OCI-LY7 (cell line): ENCODE measurements around the gene PARP3. TPM values are rescaled to one million over a fixed set of nuclear protein-coding genes. Genes with fewer than 3 reads are reported as not detected.

Source experiments
- BruUV-seq: library from RNA; stranded (reverse); fragments of 400-500 nt; replicated peaks from 2 replicates; lab custom pipeline; 2021; lab: Mats Ljungman, UMichigan
- CTCF ChIA-PET: fragments of 300-600 bp; sonication (Branson Sonifier 250); formaldehyde crosslinking; loops from one replicate; lab custom pipeline; 2022; ENCODE audit warnings: antibody characterized with exemption; ENCODE audit not compliant: unreplicated experiment; lab: Charles Lee
- POLR2A ChIA-PET: fragments of 300-600 bp; sonication (Branson Sonifier 250); formaldehyde crosslinking; loops from one replicate; lab custom pipeline; 2022; ENCODE audit warnings: antibody characterized with exemption; lab: Charles Lee
- DNase-seq: peaks from one replicate; pipeline ENCODE4 v3.0.0-alpha.2; 2015; ENCODE audit warnings: low spot score
- H2AFZ ChIP-seq: fragments of 200-600 bp; sonication (generic), shearing (Covaris generic); 2 replicates; pipeline ENCODE4 v1.6.1; 2014; ENCODE audit warnings: mild to moderate bottlenecking, antibody characterized with exemption, low read length, moderate library complexity
- H3K27ac ChIP-seq: fragments of 200-600 bp; sonication (generic); 2 replicates; pipeline ENCODE4 v1.5.1; 2014; ENCODE audit warnings: mixed run types, low read depth, mild to moderate bottlenecking, moderate library complexity, low read length, inconsistent platforms; ENCODE audit not compliant: poor library complexity, severe bottlenecking
- H3K36me3 ChIP-seq: fragments of 200-600 bp; sonication (generic); 2 replicates; pipeline ENCODE4 v1.6.1; 2014; ENCODE audit warnings: mild to moderate bottlenecking, antibody characterized with exemption, low read length, moderate library complexity, mixed read lengths; ENCODE audit not compliant: insufficient read depth
- H3K4me1 ChIP-seq: fragments of 200-600 bp; sonication (generic); 2 replicates; pipeline ENCODE4 v1.5.1; 2014; ENCODE audit warnings: mild to moderate bottlenecking, low read length; ENCODE audit not compliant: insufficient read depth, poor library complexity, severe bottlenecking
- H3K4me2 ChIP-seq: fragments of 200-600 bp; sonication (generic); 2 replicates; pipeline ENCODE4 v1.6.1; 2014; ENCODE audit warnings: mild to moderate bottlenecking, low read length
- H3K4me3 ChIP-seq: fragments of 200-600 bp; sonication (generic); 2 replicates; pipeline ENCODE4 v1.5.1; 2014; ENCODE audit warnings: mild to moderate bottlenecking, low read depth, low read length; ENCODE audit not compliant: poor library complexity, severe bottlenecking
- H3K79me2 ChIP-seq: fragments of 200-600 bp; sonication (generic); 2 replicates; pipeline ENCODE4 v1.6.1; 2016; ENCODE audit warnings: low read depth, mild to moderate bottlenecking, low read length, moderate library complexity, mixed read lengths; ENCODE audit not compliant: insufficient read depth
- H3K9me2 ChIP-seq: fragments of 200-600 bp; sonication (generic); 2 replicates; pipeline ENCODE4 v1.6.1; 2016; ENCODE audit warnings: mild to moderate bottlenecking, low read length, mixed read lengths; ENCODE audit not compliant: insufficient read depth
- H3K9me3 ChIP-seq: fragments of 200-600 bp; sonication (generic); 2 replicates; pipeline ENCODE4 v1.6.1; 2014; ENCODE audit warnings: mild to moderate bottlenecking, mixed run types, low read length, mixed read lengths
- H4K20me1 ChIP-seq: fragments of 200-600 bp; sonication (generic); 2 replicates; pipeline ENCODE4 v1.6.1; 2014; ENCODE audit warnings: mild to moderate bottlenecking, antibody characterized with exemption, low read length, moderate library complexity, mixed read lengths; ENCODE audit not compliant: insufficient read depth
- CTCF ChIP-seq: fragments of 200-600 bp; sonication (generic); conservative IDR thresholded peaks from 2 replicates; pipeline ENCODE4 v1.5.1; 2014; ENCODE audit warnings: mild to moderate bottlenecking, antibody characterized with exemption, low read length, moderate library complexity, mixed read lengths
- EZH2phosphoT487 ChIP-seq: fragments of 200-600 bp; sonication (generic); IDR thresholded peaks from 2 replicates; pipeline ENCODE4 v1.6.1; 2018; ENCODE audit warnings: low read depth, borderline replicate concordance, mild to moderate bottlenecking, mixed run types, antibody characterized with exemption, low read length, moderate library complexity, mixed read lengths
- intact Hi-C: fragments of 100-400 bp; cut with micrococcal nuclease; formaldehyde crosslinking; loops from one replicate; pipeline ENCODE4 v1.10.0; 2022; ENCODE audit not compliant: unreplicated experiment
- total RNA-seq, 2 experiments: library from RNA; depleted of rRNA in 1 of 2; stranded (reverse); fragments of >200 nt in 1 of 2; shearing (Covaris generic) in 1 of 2; gene quantifications; 2 replicates each; pipeline ENCODE4 v1.2.3, GENCODE V29; 2014 to 2022

Gene PARP3
- total RNA-seq, 2 experiments from 2014 or later: 11.9 to 12.0 TPM

GRCh38 chr3:51916418-51916817 lies 25.7 kb upstream of the PARP3 start:
- no peak for TF ChIP-seq EZH2phosphoT487
- TF ChIP-seq CTCF: no peak
- BruUV-seq: no TSS peak
- H2AFZ ChIP-seq: no peak overlapping the region
- no peak overlapping the region for H3K4me3 ChIP-seq
- no peaks in the 10 kb centered on the region for H3K79me2 ChIP-seq
- no peak for DNase-seq
- H3K4me2 ChIP-seq: no peak overlapping the region
- H3K4me1 ChIP-seq: no peaks in the 10 kb centered on the region
- H3K27ac ChIP-seq: no peak overlapping the region
- ChIA-PET CTCF (no interaction called here), POLR2A (interaction anchor here (0.7 kb wide), 1 partner anchor 730 kb away, joined by 5 read pairs; no protein-coding TSS in a partner anchor)
- no peaks in the 10 kb centered on the region for H3K9me3 ChIP-seq
- no peaks in the 10 kb centered on the region for H4K20me1 ChIP-seq
- no peaks in the 10 kb centered on the region for H3K36me3 ChIP-seq
- H3K9me2 ChIP-seq: no peaks in the 10 kb centered on the region
- intact Hi-C loops: no loop called here

GRCh38 chr3:51921081-51921578 lies 21.0 kb upstream of the PARP3 start:
- no peaks in the 10 kb centered on the region for H4K20me1 ChIP-seq
- no peak for TF ChIP-seq CTCF
- no peak for TF ChIP-seq EZH2phosphoT487
- intact Hi-C loops: no loop called here
- no TSS peak for BruUV-seq
- H3K79me2 ChIP-seq: no peaks in the 10 kb centered on the region
- H2AFZ ChIP-seq: no peak overlapping the region
- no peaks in the 10 kb centered on the region for H3K9me2 ChIP-seq
- ChIA-PET POLR2A (interaction anchor here (0.7 kb wide), 1 partner anchor 24 kb away, joined by 3 read pairs; no protein-coding TSS in a partner anchor), CTCF (no interaction called here)
- no peaks in the 10 kb centered on the region for H3K36me3 ChIP-seq
- no peaks in the 10 kb centered on the region for H3K4me1 ChIP-seq
- no peaks in the 10 kb centered on the region for H3K9me3 ChIP-seq
- no peak for DNase-seq
- H3K4me3 ChIP-seq: no peak overlapping the region
- no peak overlapping the region for H3K27ac ChIP-seq
- no peak overlapping the region for H3K4me2 ChIP-seq

- Histone ChIP-seq H3K4me1 (no peaks in the 10 kb centered on the region), H3K9me2 (no peaks in the 10 kb centered on the region), H3K4me2 (no peak overlapping the region), H3K27ac (no peak overlapping the region), H4K20me1 (no peaks in the 10 kb centered on the region), H3K36me3 (peaks cover 12% of the 10 kb centered on the region), H3K79me2 (no peaks in the 10 kb centered on the region), H3K9me3 (no peaks in the 10 kb centered on the region), H2AFZ (no peak overlapping the region), H3K4me3 (no peak overlapping the region)
- ChIA-PET POLR2A (interaction anchor here (0.7 kb wide), 1 partner anchor 15 kb away, joined by 3 read pairs; no protein-coding TSS in a partner anchor), CTCF (no interaction called here)
- TF ChIP-seq CTCF: no peak
- BruUV-seq: no TSS peak
- intact Hi-C loops: no loop called here
- no peak for DNase-seq
These were observed 14.8 kb upstream of the PARP3 start for GRCh38 chr3:51927061-51927977.
